GM06990 (cell line): Measurements from ENCODE around the gene UBE2D4.

Source experiments
- DNase-seq: peaks from one replicate; pipeline ENCODE4 v3.0.0-alpha.2; 2011; ENCODE audit not compliant: insufficient read length; ENCODE audit errors: extremely low read depth
- H3K27me3 ChIP-seq: replicated peaks from 2 replicates; pipeline ENCODE4 v1.6.0; 2011; ENCODE audit warnings: low read length; ENCODE audit not compliant: control insufficient read depth, insufficient read depth
- H3K36me3 ChIP-seq: 2 replicates; pipeline ENCODE4 v1.5.1; 2011; ENCODE audit warnings: low read length; ENCODE audit not compliant: control insufficient read depth, insufficient read depth
- H3K4me3 ChIP-seq: replicated peaks from 2 replicates; pipeline ENCODE4 v1.5.1; 2011; ENCODE audit warnings: low read depth, mild to moderate bottlenecking, control low read depth, low read length
- TF ChIP-seq, protein P1 (sequence below): IDR thresholded peaks from 2 replicates; pipeline ENCODE4 v1.5.1; 2011; ENCODE audit warnings: low read length, control low read depth, mild to moderate bottlenecking, inconsistent platforms; ENCODE audit not compliant: insufficient read depth, poor library complexity, severe bottlenecking

UBE2D4 gene

GRCh38 chr7:43931346-43931745 is 5.1 kb downstream of the UBE2D4 start:
- TF ChIP-seq, protein P1, sequence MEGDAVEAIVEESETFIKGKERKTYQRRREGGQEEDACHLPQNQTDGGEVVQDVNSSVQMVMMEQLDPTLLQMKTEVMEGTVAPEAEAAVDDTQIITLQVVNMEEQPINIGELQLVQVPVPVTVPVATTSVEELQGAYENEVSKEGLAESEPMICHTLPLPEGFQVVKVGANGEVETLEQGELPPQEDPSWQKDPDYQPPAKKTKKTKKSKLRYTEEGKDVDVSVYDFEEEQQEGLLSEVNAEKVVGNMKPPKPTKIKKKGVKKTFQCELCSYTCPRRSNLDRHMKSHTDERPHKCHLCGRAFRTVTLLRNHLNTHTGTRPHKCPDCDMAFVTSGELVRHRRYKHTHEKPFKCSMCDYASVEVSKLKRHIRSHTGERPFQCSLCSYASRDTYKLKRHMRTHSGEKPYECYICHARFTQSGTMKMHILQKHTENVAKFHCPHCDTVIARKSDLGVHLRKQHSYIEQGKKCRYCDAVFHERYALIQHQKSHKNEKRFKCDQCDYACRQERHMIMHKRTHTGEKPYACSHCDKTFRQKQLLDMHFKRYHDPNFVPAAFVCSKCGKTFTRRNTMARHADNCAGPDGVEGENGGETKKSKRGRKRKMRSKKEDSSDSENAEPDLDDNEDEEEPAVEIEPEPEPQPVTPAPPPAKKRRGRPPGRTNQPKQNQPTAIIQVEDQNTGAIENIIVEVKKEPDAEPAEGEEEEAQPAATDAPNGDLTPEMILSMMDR = no peak
- no peaks in the 10 kb centered on the region for H3K27me3 ChIP-seq
- H3K36me3 ChIP-seq = no peaks in the 10 kb centered on the region
- no peak for DNase-seq
- no peak overlapping the region for H3K4me3 ChIP-seq

DNA sequence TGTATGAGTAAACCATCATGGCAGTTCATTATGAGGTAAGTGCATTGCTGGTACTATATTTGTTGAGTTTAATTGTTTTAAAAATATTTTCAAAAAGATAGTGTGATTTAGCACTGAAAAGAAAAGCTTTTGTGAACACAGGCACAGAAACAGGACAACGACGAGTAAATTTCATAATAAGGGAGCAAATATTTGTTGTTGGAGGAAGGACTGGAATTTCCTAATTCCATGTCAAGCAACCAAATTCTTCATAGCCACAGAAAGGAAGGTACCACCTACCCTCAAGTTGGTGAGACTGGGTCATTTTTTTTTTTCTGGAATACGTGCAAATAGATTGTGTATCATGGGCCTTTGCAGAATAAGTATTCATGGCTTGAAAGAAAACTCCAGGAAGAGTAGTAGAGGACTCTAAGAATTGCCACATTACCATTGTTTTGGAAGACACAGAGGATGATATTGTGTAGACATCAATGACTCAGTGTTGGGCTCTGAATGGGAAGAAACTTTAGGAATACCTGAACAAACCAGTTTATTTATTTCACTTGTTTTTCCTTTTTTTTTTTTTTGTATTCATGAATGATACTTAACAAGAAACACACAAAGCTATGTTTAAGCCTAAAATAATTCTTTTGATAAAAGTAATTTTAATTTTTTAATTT is 7.8 kb downstream of the UBE2D4 start:
- DNase-seq = no peak
- TF ChIP-seq, protein P1 = no peak
- H3K27me3 ChIP-seq = no peaks in the 10 kb centered on the region
- no peaks in the 10 kb centered on the region for H3K36me3 ChIP-seq
- no peak overlapping the region for H3K4me3 ChIP-seq

DNA sequence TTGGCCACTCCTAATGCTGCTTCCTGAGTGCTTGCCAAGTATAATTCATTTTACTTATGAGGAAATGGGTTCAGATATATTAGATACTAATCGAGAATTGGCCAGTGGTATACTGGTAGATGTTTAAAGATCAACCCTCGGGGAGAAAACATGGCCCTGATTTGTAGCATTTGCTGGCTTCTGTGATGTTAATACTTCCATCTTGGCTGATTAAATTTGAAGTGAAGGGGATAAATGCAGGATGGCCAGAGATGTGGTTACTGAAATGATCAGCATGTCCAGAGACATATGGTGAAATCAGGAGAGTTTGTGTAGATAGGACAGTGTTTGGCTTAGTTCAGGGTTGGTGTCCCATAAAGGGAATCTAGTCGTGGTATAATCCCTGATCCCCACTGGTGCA is 11.2 kb downstream of the UBE2D4 start:
- TF ChIP-seq, protein P1 = no peak
- H3K36me3 ChIP-seq = no peaks in the 10 kb centered on the region
- H3K4me3 ChIP-seq = no peak overlapping the region
- DNase-seq = no peak
- no peaks in the 10 kb centered on the region for H3K27me3 ChIP-seq

- DNase-seq = no peak
- Histone ChIP-seq H3K36me3 (no peaks in the 10 kb centered on the region), H3K27me3 (no peaks in the 10 kb centered on the region), H3K4me3 (no peak overlapping the region)
- TF ChIP-seq, protein P1 = no peak
Observed at GRCh38 chr7:43938892-43939482, 12.8 kb downstream of the UBE2D4 start.

GRCh38 chr7:43942250-43942649 is 16.0 kb downstream of the UBE2D4 start:
- no peaks in the 10 kb centered on the region for H3K36me3 ChIP-seq
- no peaks in the 10 kb centered on the region for H3K27me3 ChIP-seq
- TF ChIP-seq, protein P1 = no peak
- no peak for DNase-seq
- no peak overlapping the region for H3K4me3 ChIP-seq
